Midbrain (tissue), 1 donor: Measurements from ENCODE around the gene NSD2.
A peak's percentile ranks its signal among the peaks of the same experiment; 100 is the strongest.

Experiments
- DNase-seq: peaks from one replicate; lab custom pipeline; 2025; lab: John Stamatoyannopoulos, UW

The NSD2 gene

DNA sequence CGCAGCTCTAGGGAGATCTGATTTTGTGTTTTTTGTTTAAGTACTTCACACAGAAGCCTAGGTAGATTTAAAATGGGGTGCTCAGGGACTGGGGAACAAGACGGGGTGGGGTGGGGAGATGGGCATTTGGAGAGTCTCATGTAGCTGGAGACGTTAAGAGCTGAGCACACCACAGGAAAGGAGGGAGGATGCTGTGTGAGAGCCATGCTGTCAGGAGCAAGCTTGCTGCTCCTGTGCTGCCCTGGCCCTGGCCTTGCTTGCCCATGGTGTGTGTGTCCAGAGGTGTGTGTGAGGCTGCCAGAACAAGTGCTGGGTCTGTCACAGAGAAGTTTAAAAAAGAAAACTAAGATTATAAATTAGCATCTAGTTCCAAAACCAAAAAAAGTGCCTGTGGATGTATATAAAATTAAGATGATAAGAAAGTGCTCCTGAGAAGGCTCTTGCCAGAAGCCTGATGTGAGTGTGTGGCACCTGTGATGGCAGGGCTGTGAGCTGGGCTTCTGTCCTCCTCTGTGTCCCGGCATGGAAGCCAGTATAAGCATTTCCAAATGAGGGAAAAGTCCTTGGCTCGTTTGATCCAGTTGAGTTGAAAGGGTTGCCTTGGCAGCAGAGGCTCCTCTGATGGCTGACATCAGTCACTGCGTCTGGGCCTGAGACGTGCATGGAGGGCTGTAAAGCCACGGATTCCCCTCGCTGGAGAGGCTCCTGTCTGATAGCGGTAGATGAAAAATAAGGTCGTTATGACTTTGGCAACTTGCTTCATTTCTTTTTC lies 74.1 kb downstream of the NSD2 start:
- DNase-seq, result peak; percentile 25

DNA sequence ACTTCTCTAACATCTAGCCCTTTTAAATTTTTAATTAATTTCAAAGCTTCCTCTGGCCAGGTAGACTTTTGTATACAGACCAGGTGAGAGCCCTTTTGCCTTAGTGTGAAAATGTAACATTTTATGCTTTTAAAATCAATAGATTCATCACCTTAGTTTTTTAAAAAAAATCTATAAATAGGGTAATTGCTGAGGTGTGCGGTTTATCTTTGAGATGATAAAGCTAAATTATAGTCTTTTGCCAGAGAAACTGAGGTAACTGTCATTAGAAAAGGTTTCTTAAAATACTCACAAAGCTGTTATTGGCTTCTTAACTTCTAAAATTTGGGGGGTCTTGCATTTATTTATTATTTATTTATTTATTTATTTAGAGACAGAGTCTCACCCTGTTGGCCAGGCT lies 74.7 kb downstream of the NSD2 start:
- DNase-seq, result no peak

DNA sequence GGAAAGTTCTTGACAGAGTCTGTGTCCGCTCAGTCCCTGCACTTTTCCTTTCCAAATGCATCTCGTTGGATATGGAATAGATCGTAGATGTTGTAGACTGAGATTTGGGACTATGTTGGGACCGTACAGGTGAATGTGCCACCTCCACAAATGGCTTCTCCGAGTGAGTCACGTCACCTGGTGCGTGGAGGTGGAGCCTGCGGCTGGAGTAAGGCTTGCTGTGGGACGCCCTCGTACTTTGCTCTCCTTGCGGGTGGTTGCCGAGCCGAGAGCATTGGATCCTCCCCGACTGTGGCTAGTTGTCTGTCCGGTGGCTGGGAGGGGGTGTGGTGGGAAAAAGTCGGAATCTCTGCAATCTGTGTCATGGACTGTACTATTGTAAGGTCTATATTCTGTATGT lies 77.0 kb downstream of the NSD2 start:
- no peak for DNase-seq

DNA sequence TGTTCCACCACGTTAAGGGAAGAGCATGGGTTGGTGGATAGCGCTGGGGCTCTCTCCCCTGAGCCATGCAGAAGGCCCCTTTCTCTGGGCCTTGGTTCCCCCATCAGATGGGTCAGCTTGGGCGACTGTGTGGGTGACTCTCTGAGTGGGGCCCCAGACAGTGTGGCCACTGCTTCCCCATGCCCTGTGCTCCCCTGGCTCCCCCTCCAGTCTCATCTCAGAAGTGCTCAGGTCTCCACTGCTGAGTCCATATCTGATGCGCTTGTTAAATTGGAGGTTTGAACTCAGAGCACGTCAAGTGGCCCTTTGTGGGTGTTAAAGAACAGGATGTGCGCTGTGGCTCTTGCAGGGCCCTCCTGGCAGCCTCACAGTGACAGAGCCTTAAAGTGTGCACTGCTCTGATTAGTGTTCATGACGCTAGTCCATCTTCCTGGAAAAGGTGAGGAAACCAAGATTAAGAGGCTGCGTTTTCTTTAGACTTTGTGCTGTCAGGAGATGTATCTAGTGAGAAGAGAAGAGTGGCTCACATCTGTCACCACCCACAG lies 77.8 kb downstream of the NSD2 start:
- no peak for DNase-seq

DNA sequence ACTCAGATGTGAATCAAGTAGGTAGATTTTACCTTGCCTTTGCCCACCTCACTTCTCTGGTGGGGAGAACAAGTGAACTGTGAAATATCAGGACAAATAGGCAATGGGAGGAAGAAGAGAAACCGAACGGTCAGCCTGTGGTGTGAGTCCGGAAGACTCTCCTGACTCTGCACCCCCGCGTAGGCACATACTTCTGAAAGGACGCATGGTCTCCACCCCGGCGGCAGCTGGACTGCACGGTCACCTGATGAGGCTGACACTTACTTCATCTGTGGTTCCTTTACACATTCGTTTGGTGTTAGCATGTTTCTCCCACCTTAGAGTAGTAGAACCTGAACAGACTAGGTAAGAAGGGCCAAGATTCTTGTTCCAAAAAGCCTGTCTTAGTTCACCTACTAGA lies 79.2 kb downstream of the NSD2 start:
- no peak for DNase-seq

DNA sequence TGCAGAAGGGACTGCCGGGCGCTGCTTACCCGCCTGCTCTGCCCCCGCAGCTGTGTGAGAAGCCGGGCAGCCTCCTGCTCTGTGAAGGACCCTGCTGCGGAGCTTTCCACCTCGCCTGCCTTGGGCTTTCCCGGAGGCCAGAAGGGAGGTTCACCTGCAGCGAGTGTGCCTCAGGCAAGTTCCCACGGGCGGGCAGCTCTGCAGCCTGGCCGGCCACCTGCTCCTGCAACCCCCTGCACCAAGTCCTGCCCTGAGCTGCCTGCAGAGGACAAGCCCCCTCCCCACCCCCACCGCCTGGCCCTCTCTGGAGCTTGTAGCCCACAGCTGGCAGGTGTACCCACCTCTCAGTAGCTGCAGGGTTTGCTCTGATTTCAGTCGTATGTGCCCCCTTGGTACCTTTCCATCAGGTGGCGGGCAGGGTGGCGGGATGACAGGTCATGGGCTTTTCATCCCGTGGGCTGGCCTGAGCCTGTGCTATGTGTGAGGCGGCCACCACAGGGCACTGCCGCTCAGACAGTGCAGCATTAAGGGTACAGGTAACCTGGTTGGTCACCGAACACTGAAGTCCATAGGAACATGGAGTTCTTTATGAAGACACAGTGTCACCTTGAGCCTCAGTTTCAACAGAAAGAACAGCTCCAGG lies 81.0 kb downstream of the NSD2 start:
- no peak for DNase-seq

DNA sequence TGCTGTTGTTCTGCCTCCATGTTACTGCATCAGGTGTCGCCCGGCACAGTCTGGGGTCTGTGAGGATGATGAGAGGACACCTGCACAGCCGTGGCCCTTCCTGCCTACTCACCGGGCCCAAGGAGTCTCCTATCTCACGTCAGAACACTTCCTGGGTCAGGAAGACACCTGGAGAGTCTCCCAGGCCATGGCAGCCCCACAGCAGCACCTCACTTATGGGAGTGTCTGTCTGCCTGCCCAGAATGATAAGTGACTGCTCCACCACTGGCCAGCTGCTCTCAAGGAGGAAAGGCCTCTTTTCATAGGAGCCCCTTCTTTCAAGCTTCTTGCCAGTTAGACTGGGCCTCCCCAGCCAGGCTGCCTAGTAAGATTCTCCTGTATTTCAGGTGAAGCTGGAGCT lies 81.5 kb downstream of the NSD2 start:
- no peak for DNase-seq

DNA sequence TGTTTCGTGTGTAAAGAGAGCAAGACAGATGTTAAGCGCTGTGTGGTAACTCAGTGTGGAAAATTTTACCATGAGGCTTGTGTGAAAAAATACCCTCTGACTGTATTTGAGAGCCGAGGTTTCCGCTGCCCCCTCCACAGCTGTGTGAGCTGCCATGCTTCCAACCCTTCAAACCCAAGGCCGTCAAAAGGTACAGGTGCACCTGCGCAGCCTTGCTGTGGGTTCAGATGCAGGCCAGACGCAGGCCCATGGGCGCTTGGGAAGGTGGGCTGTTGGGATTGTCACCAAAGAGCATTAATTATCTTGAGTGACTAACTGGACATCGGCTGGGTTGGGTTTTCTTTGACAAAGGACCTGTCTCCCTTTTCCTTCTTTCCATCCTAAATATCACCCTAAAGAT lies 82.1 kb downstream of the NSD2 start:
- DNase-seq, result no peak

DNA sequence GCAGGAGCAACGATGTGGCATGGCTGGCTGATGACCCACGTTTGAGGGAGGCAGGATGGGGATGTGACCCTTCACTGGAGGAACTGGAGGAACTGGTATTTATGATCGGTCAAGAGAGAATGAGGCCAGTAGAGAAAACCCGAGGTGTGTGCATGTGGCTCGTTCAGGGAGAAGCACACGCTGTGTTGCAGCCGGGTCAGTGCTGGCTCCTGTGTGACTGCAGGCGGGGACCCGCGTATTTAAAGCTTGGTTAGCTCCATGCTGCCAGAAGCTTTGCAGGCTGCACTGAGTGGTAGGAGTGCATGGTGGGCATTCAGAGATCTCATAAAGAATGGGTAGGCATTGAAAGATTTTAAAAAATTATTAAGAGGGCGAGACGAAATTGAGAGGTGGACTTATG lies 85.4 kb downstream of the NSD2 start:
- no peak for DNase-seq

DNA sequence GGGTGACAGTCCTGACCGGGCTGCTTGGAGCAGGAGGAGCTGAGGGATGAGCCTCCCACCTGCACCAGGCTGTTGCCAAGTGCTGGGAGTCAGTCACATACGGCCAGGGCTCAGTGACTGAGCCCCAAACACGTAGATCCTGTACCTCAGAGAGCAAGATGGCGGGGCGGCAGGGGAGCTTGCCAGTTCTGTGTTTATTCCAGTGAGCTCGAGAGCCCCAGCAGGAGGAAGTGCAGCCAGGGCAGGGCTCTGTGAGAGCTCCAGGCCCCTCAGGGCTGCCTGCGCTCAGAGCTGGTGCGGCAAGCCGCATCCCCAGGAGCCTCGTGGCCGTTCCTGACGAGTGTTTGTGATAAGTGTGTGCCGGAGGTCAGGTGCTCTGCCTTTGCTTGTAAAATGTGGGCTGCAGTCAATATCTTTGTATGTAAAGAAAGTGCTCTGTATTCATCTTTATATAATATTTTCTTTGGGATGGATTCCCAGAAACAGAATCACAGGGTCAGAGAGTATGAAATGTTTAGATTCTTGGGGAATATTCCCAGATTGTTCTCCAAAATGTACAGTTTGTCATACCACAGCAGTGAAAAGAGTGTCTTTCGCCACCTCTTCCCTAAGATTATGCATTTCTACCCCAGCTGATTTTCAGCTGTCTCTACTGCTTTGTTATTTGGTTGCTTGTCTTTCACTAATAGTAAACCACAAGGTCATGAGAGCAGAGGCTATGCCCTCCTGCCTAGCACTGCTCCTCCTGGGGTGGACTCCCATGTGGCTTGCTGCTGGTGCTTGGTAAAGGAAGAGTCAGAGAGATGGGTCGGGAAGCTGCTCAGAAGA lies 87.3 kb downstream of the NSD2 start:
- DNase-seq, result no peak

DNA sequence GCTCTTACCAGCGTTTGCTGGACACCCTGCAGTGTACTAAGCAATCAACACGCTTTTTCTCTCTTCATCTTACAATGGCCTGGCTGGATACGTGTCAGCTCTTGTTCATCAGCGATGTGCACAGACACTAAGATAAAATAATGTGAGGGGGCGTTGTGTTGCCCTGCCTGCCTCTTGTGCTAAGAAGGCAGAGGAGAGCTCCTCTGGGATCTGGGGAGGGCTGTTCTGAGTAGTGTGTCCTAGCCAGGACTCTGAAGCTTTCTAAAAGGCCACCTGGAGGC lies 87.9 kb downstream of the NSD2 start:
- DNase-seq, result no peak

DNA sequence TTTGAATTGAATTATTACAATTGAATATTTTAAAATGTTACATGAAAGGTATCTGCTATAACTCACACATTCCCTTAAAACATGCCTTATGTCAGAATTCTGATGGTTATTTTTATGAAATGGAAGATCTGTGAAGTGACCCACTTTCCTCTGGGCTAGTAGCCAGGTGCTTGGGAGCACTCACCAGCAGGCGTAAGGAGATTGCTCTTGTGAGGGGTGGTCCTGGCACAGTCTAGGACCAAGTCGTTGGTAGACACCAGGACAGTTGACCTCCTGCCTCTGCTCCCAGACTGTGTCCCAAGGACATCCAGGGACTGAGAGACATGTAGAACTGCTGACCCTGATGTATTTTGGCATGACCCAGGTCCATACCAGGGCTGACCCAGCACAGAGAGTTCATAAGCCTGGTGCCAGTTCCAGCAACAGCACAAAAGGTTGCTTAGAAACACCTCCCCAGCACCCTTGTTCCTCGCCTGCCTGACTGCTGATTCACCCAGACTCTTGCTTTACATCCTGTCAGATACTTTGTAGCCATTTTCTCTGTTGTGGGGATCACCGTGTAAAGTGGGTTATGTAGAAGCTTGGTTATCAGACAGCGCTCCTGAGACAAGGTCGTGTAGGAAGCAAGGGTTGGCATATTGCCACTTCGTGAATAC lies 89.1 kb downstream of the NSD2 start:
- DNase-seq, result no peak

DNA sequence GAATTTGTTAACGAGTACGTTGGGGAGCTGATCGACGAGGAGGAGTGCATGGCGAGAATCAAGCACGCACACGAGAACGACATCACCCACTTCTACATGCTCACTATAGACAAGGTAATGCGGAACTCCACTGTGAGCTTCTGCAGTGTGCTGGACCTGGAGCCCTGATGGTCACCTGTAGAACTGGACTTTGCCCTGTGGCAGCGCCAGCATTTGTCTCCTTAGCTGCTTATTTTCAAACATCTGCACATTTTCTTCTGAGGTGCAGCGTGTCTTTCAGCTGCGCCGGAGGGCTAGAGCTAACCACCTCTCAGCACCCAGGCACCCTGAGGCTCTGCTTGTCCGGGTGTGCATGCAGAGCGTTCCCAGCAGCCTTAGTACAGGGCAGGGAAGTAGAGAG lies 89.8 kb downstream of the NSD2 start:
- DNase-seq, result no peak

DNA sequence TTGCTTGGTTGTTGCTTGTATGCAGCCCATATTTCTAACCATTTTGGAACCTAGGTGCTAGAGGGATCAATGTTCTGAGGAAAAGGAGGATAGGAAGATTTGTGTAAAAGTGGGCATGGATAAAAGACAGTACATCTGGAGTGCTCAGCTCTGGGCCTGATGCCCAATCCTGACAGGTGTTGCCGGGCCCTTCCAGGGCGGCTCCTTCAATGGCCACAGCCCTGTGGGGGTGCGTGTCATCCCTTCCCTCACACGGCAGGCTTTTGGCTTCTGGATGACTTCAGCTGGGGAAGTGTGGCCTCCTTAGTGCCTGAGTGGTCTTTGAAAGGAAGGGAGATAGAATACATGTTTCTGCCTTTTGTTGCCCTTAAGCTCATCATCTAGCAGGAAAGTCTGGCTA lies 90.4 kb downstream of the NSD2 start:
- DNase-seq, result no peak

DNA sequence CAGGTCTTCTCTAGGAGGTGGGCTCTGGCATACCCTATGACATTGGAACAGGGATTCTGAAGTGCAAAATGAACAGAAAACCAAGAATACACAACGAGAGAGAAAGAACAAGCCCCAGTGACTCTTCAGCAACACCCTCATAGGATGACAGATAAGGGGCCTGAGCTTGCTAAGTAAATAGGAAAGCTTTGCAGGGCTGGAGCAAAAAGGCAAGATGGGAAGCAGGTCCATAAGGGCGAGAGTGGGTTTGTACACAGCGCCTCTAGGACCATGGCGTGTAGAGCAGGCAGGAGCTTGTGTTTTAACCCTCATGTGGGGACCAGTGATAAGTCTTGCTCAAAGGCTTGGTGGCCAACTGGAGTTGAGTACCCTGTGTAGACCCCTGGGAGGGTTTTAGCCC lies 91.8 kb downstream of the NSD2 start:
- DNase-seq, result no peak

DNA sequence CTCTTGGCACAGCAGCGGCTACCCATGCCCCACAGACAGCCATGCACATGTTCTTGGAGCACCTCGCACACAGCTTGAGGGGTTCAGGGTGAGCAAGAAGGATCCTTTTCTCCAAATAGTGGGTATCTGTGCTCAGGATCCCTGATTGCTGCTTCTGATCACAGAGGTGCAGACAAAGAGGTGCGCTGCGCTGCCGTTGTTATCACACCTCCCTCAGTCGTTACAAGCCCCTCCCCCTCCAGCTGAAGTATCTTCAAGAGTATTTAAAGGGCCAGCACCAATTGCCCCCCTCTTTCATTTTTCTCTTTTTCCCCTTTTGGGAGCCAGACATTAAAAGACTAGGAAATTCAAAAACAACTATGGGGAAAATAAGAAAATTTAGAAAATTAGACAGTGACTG lies 93.2 kb downstream of the NSD2 start:
- DNase-seq, result no peak

DNA sequence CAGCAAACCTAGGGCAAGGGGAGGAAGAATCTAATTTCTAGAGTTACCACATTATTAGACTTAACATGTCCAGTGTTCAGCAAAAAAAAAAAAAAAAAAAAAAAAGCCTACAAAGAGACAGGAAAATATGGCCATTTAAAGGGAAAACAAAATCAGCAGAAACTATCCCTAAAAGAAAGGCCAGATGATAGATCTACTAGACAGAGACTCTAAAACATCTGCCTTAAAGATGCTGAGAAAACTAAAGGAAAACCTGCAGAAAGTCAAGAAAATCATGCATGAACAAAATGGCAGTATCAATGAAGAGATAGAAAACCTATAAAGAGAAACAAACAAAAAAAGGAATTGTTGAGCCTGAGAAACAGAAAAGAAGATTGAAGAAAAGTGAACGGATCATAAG lies 93.8 kb downstream of the NSD2 start:
- DNase-seq, result no peak

DNA sequence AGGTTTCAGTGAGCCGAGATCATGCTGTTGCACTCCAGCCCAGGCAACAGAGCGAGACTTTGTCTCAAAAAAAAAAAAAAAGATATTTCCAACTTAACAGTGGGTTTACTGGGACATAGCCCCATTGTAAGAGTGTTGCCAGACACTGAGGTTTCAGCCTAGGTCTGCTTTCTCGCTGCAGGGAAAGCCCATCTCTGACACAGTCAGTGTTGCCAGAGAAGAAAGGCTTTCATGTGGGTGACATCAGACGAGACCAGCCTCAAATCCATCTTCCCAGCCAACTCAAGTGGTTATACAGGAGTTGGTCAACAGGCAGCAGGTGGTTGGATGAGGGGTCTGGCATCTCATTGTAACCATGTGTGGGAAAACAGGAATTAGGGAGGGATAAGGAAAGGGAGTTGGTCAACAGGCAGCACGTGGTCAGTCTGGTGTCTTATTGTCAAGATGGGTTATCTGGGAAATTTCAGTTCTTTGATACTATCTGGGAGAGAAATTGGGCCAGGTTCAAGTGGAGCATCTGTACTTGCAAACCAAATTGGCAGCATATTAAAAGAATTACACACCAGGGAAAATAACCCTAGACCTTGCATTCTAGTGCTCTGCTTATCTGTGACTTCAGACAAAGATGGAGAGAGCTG lies 96.4 kb downstream of the NSD2 start:
- DNase-seq, result no peak

DNA sequence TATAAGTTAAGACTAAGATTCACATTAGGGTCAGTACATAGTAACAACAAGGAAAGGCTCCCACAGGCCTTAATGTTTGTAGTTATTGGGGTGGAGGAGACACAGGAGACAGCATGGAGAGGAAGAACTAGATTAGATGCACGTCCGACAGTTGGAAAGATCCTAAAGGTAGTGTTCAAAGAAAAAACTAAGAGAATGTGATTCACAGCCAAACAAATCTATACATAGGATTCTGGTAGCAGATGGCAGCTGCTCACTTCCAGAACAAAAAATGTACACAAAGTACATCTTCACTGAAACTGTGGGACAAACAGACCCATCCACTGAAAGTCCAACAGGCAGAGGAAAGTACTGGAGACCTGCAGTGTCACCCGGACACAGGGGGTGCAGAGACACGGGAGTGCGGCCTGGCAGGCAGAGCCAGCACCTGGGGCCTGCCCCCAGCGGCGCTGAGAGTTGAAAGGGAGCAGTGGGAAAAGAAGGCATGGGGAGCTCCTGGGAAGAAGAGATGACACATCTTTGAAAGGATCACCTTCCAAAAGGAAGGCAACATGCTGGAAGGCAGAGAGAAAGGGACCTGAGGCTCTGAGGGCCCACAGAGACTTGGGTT lies 97.6 kb downstream of the NSD2 start:
- DNase-seq, result no peak

DNA sequence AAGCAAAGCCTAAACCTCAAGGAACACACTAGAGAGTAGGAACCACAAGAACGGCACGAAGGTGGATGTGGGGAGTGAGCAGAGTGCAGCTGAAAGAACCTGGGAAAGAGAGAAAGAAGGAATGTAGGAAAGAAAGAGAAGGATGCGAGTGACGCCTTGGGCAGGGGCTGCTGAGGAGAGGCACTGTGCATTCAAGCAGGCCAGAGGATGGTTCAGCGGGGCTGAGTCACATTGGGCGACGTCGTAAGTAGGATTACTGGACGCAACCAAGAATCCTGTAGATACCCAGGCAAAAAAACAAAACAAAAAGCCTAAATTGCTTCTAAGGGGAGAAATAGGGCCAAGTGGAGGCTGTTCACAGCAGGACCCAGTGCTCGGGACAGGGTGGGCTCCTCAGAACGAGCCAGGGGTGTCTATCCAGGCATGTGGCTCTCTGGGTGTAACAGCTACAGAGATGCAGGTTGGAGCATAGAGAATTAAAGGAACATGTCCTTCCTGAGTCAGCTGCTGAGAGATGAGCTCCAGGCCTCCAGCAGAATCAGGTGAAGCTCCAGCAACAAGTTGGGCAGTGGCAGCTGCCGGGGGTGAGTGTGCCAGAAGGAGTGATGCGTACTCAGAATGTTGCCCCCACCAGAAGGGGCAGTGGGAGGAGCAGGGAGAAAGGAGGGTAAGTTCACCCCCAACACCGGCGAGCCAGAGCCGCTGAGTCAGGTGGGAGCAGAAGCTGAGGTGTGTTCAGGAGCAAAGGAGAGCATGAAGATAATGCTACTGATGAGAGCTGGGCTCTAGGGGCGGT lies 98.9 kb downstream of the NSD2 start:
- DNase-seq, result no peak

DNA sequence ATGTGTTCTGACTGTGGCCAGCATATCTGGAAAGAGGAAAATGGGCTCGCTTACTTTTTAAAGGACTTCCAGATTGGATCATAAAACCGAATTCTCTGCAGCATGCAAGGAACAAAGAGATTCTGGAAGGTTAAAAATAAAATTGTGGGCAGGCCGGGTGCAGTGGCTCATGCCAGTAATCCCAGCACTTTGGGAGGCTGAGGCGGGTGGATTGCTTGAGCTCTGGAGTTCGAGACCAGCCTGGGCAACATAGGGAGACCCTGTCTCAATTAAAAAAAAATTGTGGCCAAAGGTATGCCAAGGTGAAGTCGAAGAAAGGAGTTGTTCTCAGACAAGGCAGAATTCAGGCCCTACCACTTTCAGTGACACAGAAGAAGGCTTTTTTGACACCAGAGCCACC lies 99.7 kb downstream of the NSD2 start:
- DNase-seq, result no peak
